Spleen (tissue), 7 donors: ENCODE results near the gene PPP2R1B.

ENCODE experiments used
- POLR2A ChIP-seq, 3 donors: fragments of 450-650 bp; IDR thresholded peaks; one replicate each; pipeline ENCODE4 v1.5.1; 2017; ENCODE audit warnings: antibody characterized with exemption in 3 of 3, mild to moderate bottlenecking in 1 of 3
- TF ChIP-seq, protein P1 (sequence below), 11 experiments: fragments of 200-600 bp in 7 of 11; fragments of 450-650 bp in 4 of 11; sonication (generic) in 4 of 11; IDR thresholded peaks in 8 of 11; conservative IDR thresholded peaks in 3 of 11; 1 replicate in 7 of 11; 2 replicates in 4 of 11; pipeline versions ENCODE4 v1.4.0 to v1.8.0; 2016 to 2021; ENCODE audit warnings: antibody characterized with exemption in 11 of 11, inconsistent platforms in 4 of 11, mild to moderate bottlenecking in 1 of 11
- donor health status: DM: no; HTN: no; CAD: no; lungs with moderate emphysema.
- donor health status: DM: no; HTN: no; CAD: no.
- donor health status: DM: no; HTN: no; CAD: no.

DNA sequence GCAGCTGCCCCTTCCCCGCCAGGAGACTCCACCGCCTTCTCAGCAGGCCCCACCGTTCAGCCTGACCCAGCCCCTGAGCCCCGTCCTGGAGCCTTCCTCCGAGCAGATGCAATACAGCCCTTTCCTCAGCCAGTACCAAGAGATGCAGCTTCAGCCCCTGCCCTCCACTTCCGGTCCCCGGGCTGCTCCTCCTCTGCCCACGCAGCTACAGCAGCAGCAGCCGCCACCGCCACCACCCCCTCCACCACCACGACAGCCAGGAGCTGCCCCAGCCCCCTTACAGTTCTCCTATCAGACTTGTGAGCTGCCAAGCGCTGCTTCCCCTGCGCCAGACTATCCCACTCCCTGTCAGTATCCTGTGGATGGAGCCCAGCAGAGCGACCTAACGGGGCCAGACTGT is 42.6 kb downstream of the PPP2R1B start:
- TF ChIP-seq, protein P1, sequence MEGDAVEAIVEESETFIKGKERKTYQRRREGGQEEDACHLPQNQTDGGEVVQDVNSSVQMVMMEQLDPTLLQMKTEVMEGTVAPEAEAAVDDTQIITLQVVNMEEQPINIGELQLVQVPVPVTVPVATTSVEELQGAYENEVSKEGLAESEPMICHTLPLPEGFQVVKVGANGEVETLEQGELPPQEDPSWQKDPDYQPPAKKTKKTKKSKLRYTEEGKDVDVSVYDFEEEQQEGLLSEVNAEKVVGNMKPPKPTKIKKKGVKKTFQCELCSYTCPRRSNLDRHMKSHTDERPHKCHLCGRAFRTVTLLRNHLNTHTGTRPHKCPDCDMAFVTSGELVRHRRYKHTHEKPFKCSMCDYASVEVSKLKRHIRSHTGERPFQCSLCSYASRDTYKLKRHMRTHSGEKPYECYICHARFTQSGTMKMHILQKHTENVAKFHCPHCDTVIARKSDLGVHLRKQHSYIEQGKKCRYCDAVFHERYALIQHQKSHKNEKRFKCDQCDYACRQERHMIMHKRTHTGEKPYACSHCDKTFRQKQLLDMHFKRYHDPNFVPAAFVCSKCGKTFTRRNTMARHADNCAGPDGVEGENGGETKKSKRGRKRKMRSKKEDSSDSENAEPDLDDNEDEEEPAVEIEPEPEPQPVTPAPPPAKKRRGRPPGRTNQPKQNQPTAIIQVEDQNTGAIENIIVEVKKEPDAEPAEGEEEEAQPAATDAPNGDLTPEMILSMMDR (IDR thresholded peaks at IDR 0.05 in 8 of 11, conservative IDR thresholded peaks at IDR 0.05 in 3 of 11) = no peak
- no peak for TF ChIP-seq POLR2A (IDR thresholded peaks at IDR 0.05)
